A549 (cell line): Measurements from ENCODE around the gene OTUD6A. TPM values are rescaled to one million over a fixed set of nuclear protein-coding genes. Genes with fewer than 3 reads are reported as not detected.

Experiments used
- ATAC-seq, 2 experiments: fragments of 200-7000 bp in 1 of 2; fragments of >200 bp in 1 of 2; cut with Nextera tagmentation in 1 of 2; cut with Tn5 transposase in 1 of 2; 3 replicates each; pipeline versions ENCODE4 v1.8.0 to v1.9.1; 2018 to 2020; ENCODE audit warnings: mild to moderate bottlenecking in 1 of 2, moderate library complexity in 1 of 2
- CTCF ChIA-PET: fragments of 300-600 bp; sonication (Branson Sonifier 250); formaldehyde crosslinking; extraction: SDS; loops from one replicate; lab custom pipeline; 2021; ENCODE audit warnings: antibody characterized with exemption, inconsistent platforms; lab: Yijun Ruan, JAX
- POLR2A ChIA-PET: fragments of 350-600 bp; formaldehyde crosslinking; extraction: SDS; loops from one replicate; lab custom pipeline; 2021; ENCODE audit warnings: antibody characterized with exemption, inconsistent platforms; lab: Yijun Ruan, JAX
- DNase-seq, 2 experiments: peaks; one replicate each; pipeline versions ENCODE4 v3.0.0 to v3.0.0-alpha.2; 2011 to 2016; ENCODE audit warnings: low read depth in 1 of 2, low spot score in 1 of 2
- FAIRE-seq: peaks from 2 replicates; lab custom pipeline; 2011; peaks lifted over from hg19 to GRCh38; lab: Jason Lieb, UNC
- H3K27ac ChIP-seq, 2 experiments: fragments of >200 bp; sonication (Bioruptor Twin); formaldehyde crosslinking; 3 replicates each; pipeline ENCODE4 v1.5.1; 2016 to 2017
- H3K4me1 ChIP-seq: fragments of >200 bp; sonication (Bioruptor Twin); formaldehyde crosslinking; 3 replicates; pipeline ENCODE4 v1.6.1; 2016
- H3K4me2 ChIP-seq: fragments of >200 bp; sonication (Bioruptor Twin); formaldehyde crosslinking; 3 replicates; pipeline ENCODE4 v1.6.1; 2016
- H3K4me3 ChIP-seq: fragments of >200 bp; sonication (Bioruptor Twin); formaldehyde crosslinking; 3 replicates; pipeline ENCODE4 v1.5.1; 2016
- H3K9me3 ChIP-seq: fragments of >200 bp; sonication (Bioruptor Twin); formaldehyde crosslinking; 3 replicates; pipeline ENCODE4 v1.6.1; 2016
- E2F6 ChIP-seq: IDR thresholded peaks from 2 replicates; pipeline ENCODE4 v1.6.1; 2012; ENCODE audit warnings: low read depth, borderline replicate concordance
- ESRRA ChIP-seq: fragments of 150-350 bp; IDR thresholded peaks from 2 replicates; pipeline ENCODE4 v1.6.1; 2014; ENCODE audit warnings: mild to moderate bottlenecking, low read length, borderline replicate concordance
- GATA3 ChIP-seq: IDR thresholded peaks from 2 replicates; pipeline ENCODE4 v1.6.1; 2012; ENCODE audit warnings: borderline replicate concordance
- HES2 ChIP-seq: fragments of >200 bp; sonication (Bioruptor Twin); formaldehyde crosslinking; IDR thresholded peaks from 2 replicates; pipeline ENCODE4 v1.6.1; 2016
- HOXA7 ChIP-seq: fragments of 250-450 bp; sonication (Bioruptor Pico); IDR thresholded peaks from 2 replicates; pipeline ENCODE4 v1.5.0; 2020; ENCODE audit warnings: mild to moderate bottlenecking, moderate library complexity
- MYC ChIP-seq: IDR thresholded peaks from 2 replicates; pipeline ENCODE4 v1.6.1; 2012; ENCODE audit warnings: mild to moderate bottlenecking, inconsistent platforms, low read length, improper control_type of control experiment, borderline replicate concordance
- POLR2A ChIP-seq: IDR thresholded peaks from 2 replicates; pipeline ENCODE4 v1.6.1; 2012; ENCODE audit warnings: mild to moderate bottlenecking, low read length
- RAD21 ChIP-seq, 2 experiments: fragments of >200 bp in 1 of 2; sonication (Bioruptor Twin) in 1 of 2; formaldehyde crosslinking in 1 of 2; IDR thresholded peaks in 1 of 2; conservative IDR thresholded peaks in 1 of 2; 2 replicates in 1 of 2; 3 replicates in 1 of 2; pipeline ENCODE4 v1.6.1; 2012 to 2018; ENCODE audit warnings: inconsistent platforms in 1 of 2
- TFCP2L1 ChIP-seq: fragments of 250-450 bp; sonication (Bioruptor Pico); IDR thresholded peaks from 2 replicates; pipeline ENCODE4 v1.5.0; 2021; ENCODE audit warnings: mild to moderate bottlenecking
- TP53 ChIP-seq: fragments of 250-450 bp; sonication (Bioruptor Pico); IDR thresholded peaks from 2 replicates; pipeline ENCODE4 v1.5.0; 2021; ENCODE audit warnings: mild to moderate bottlenecking, moderate library complexity
- ZFP36 ChIP-seq: fragments of 450-650 bp; IDR thresholded peaks from 2 replicates; pipeline ENCODE4 v1.6.1; 2014; ENCODE audit warnings: borderline replicate concordance; ENCODE audit not compliant: partially characterized antibody
- ZSCAN20 ChIP-seq: fragments of 250-450 bp; sonication (Bioruptor Pico); IDR thresholded peaks from 2 replicates; pipeline ENCODE4 v1.8.0; 2022; ENCODE audit warnings: mild to moderate bottlenecking, moderate library complexity
- WGBS: methylation state at CpG from one replicate; pipeline ENCODE4 v1.1.6; 2017; ENCODE audit errors: missing lambda C conversion rate; 5-methylcytosine and 5-hydroxymethylcytosine counted together
- polyA plus RNA-seq, 4 experiments: library from polyadenylated mRNA; depleted of rRNA in 3 of 4; stranded (reverse); fragments of >200 nt; fragmentation: RNase III in 1 of 4; extraction: RNeasy Plus Mini Kit Qiagen cat#74134 plus additional on column Dnase treatment in 1 of 4; gene quantifications; 2 replicates in 3 of 4; 3 replicates in 1 of 4; pipeline ENCODE4 v1.2.3, GENCODE V29; 2011 to 2017
- TF ChIP-seq, protein P1 (sequence below): fragments of >200 bp; sonication (Bioruptor Twin); formaldehyde crosslinking; IDR thresholded peaks from 3 replicates; pipeline ENCODE4 v1.5.1; 2016
- TF ChIP-seq, protein P2 (sequence below): fragments of 450-650 bp; IDR thresholded peaks from 2 replicates; pipeline ENCODE4 v1.6.1; 2014; ENCODE audit warnings: antibody characterized with exemption
- TF ChIP-seq, protein P3 (sequence below): fragments of 250-450 bp; sonication (Bioruptor Pico); IDR thresholded peaks from 2 replicates; pipeline ENCODE4 v1.5.0; 2020; ENCODE audit warnings: low read depth, mild to moderate bottlenecking, moderate library complexity

The OTUD6A gene
- polyA plus RNA-seq, 2 of the 4 experiments (the other 2 are of a cell fraction): not detected

GRCh38 chrX:70034646-70035045, 27.6 kb upstream of the OTUD6A start:
- Histone ChIP-seq H3K9me3 (no peaks in the 10 kb centered on the region), H3K4me3 (no peak overlapping the region), H3K27ac (no peak overlapping the region), H3K4me2 (no peak overlapping the region), H3K4me1 (no peaks in the 10 kb centered on the region)
- WGBS: 12% methylated on average over 4 of the region's 4 CpGs
- POLR2A ChIA-PET: no interaction called here
- CTCF ChIA-PET: interaction anchor here (6.5 kb wide), 1 partner anchor 63 kb away, joined by 39 read pairs; no protein-coding TSS in a partner anchor
- no peak for ATAC-seq
- no peak for DNase-seq
- no peak for FAIRE-seq
- TF ChIP-seq RAD21 (conservative IDR thresholded peaks at IDR 0.05 in 1 of 2, IDR thresholded peaks at IDR 0.05 in 1 of 2): no peak
- TF ChIP-seq TP53 (CRISPR knock-in tag): no peak
- TF ChIP-seq, protein P1, sequence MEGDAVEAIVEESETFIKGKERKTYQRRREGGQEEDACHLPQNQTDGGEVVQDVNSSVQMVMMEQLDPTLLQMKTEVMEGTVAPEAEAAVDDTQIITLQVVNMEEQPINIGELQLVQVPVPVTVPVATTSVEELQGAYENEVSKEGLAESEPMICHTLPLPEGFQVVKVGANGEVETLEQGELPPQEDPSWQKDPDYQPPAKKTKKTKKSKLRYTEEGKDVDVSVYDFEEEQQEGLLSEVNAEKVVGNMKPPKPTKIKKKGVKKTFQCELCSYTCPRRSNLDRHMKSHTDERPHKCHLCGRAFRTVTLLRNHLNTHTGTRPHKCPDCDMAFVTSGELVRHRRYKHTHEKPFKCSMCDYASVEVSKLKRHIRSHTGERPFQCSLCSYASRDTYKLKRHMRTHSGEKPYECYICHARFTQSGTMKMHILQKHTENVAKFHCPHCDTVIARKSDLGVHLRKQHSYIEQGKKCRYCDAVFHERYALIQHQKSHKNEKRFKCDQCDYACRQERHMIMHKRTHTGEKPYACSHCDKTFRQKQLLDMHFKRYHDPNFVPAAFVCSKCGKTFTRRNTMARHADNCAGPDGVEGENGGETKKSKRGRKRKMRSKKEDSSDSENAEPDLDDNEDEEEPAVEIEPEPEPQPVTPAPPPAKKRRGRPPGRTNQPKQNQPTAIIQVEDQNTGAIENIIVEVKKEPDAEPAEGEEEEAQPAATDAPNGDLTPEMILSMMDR: no peak
- TF ChIP-seq, protein P2, sequence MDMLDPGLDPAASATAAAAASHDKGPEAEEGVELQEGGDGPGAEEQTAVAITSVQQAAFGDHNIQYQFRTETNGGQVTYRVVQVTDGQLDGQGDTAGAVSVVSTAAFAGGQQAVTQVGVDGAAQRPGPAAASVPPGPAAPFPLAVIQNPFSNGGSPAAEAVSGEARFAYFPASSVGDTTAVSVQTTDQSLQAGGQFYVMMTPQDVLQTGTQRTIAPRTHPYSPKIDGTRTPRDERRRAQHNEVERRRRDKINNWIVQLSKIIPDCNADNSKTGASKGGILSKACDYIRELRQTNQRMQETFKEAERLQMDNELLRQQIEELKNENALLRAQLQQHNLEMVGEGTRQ: no peak
- no peak for TF ChIP-seq MYC
- TF ChIP-seq ESRRA: no peak
- TF ChIP-seq E2F6: no peak
- no peak for TF ChIP-seq ZFP36
- no peak for TF ChIP-seq TFCP2L1 (CRISPR knock-in tag)
- TF ChIP-seq, all 56 proteins: peak for 0

GRCh38 chrX:70038515-70038914, 23.7 kb upstream of the OTUD6A start:
- no peaks in the 10 kb centered on the region for H3K9me3 ChIP-seq
- ChIA-PET POLR2A (no interaction called here), CTCF (interaction anchor here (0.7 to 6.4 kb wide), 5 partner anchors 7 to 95 kb away, joined by 3 to 49 read pairs (median 4); partner anchors contain the start of gene IGBP1)
- FAIRE-seq (no peak), DNase-seq (no peak), ATAC-seq (no peak)
- H3K4me3 ChIP-seq: no peak overlapping the region
- no peak overlapping the region for H3K4me2 ChIP-seq
- no peaks in the 10 kb centered on the region for H3K4me1 ChIP-seq
- TF ChIP-seq, protein P3, sequence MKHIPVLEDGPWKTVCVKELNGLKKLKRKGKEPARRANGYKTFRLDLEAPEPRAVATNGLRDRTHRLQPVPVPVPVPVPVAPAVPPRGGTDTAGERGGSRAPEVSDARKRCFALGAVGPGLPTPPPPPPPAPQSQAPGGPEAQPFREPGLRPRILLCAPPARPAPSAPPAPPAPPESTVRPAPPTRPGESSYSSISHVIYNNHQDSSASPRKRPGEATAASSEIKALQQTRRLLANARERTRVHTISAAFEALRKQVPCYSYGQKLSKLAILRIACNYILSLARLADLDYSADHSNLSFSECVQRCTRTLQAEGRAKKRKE (CRISPR knock-in tag): no peak
- TF ChIP-seq ZSCAN20 (CRISPR knock-in tag) (no peak), POLR2A (no peak), GATA3 (no peak), HES2 (no peak)
- 94% methylated on average over 2 of the region's 2 CpGs for WGBS
- H3K27ac ChIP-seq: no peak overlapping the region

- Histone ChIP-seq H3K4me2 (no peak overlapping the region), H3K4me1 (no peaks in the 10 kb centered on the region), H3K9me3 (no peaks in the 10 kb centered on the region)
- no peak for ATAC-seq
- POLR2A ChIA-PET: no interaction called here
- no peak for TF ChIP-seq HOXA7
- TF ChIP-seq E2F6: no peak
- TF ChIP-seq ESRRA: no peak
- TF ChIP-seq, all 56 proteins: peak for 0
- Histone ChIP-seq H3K4me3 (no peak overlapping the region), H3K27ac (no peak overlapping the region)
- CTCF ChIA-PET: interaction anchor here (0.7 to 6.4 kb wide), 5 partner anchors 8 to 94 kb away, joined by 3 to 49 read pairs (median 4); partner anchors contain the start of gene IGBP1
- DNase-seq (no peak), FAIRE-seq (no peak)
- WGBS: 57% methylated on average over 1 of the region's 1 CpG
Observed at GRCh38 chrX:70038951-70039350, 23.3 kb upstream of the OTUD6A start.
